ENCODE data around the gene SAMD4A.
"Not testable (repeated sequence)": the region's sequence is repeated elsewhere in the genome, so short reads cannot be mapped to it uniquely, and the experiment has no call there.

Gene SAMD4A

GRCh38 chr14:54785778-54786770 lies 219.1 kb downstream of the SAMD4A start:
- no peak overlapping the region for H3K27ac ChIP-seq
- DNase-seq (ENCODE audit: low read depth, low spot score), result no peak

- no peak overlapping the region for H3K27ac ChIP-seq
- no peak for DNase-seq (ENCODE audit: low read depth, low spot score)
Observed at GRCh38 chr14:54786838-54787237, 219.9 kb downstream of the SAMD4A start.

- H3K27ac ChIP-seq, result no peak overlapping the region
- DNase-seq (ENCODE audit: low read depth, low spot score), result no peak
Observed at GRCh38 chr14:54787261-54787660, 220.3 kb downstream of the SAMD4A start.

GRCh38 chr14:54788701-54789100 lies 221.8 kb downstream of the SAMD4A start:
- no peak for DNase-seq (ENCODE audit: low read depth, low spot score)

GRCh38 chr14:54789166-54789565 lies 222.2 kb downstream of the SAMD4A start:
- DNase-seq (ENCODE audit: low read depth, low spot score), result no peak
- no peak overlapping the region for H3K27ac ChIP-seq

More at GRCh38 chr14:54788701-54789100, 221.8 kb downstream of the SAMD4A start:
- no peak overlapping the region for H3K27ac ChIP-seq

GRCh38 chr14:54789781-54790480 lies 223.0 kb downstream of the SAMD4A start:
- DNase-seq (ENCODE audit: low read depth, low spot score), result no peak
- no peak overlapping the region for H3K27ac ChIP-seq

- H3K27ac ChIP-seq, result no peak overlapping the region
- DNase-seq (ENCODE audit: low read depth, low spot score), result no peak
Observed at GRCh38 chr14:54791001-54791400, 224.1 kb downstream of the SAMD4A start.

GRCh38 chr14:54792288-54792687 lies 225.4 kb downstream of the SAMD4A start:
- no peak for DNase-seq (ENCODE audit: low read depth, low spot score)
- H3K27ac ChIP-seq, result no peak overlapping the region

- no peak overlapping the region for H3K27ac ChIP-seq
- no peak for DNase-seq (ENCODE audit: low read depth, low spot score)
Observed at GRCh38 chr14:54794159-54794558, 227.2 kb downstream of the SAMD4A start.

GRCh38 chr14:54794796-54795195 lies 227.9 kb downstream of the SAMD4A start:
- no peak for DNase-seq (ENCODE audit: low read depth, low spot score)
- H3K27ac ChIP-seq, result no peak overlapping the region

GRCh38 chr14:54796961-54797360 lies 230.0 kb downstream of the SAMD4A start:
- no peak overlapping the region for H3K27ac ChIP-seq
- no peak for DNase-seq (ENCODE audit: low read depth, low spot score)

GRCh38 chr14:54797556-54797955 lies 230.6 kb downstream of the SAMD4A start:
- DNase-seq (ENCODE audit: low read depth, low spot score), result no peak

GRCh38 chr14:54797986-54798385 lies 231.1 kb downstream of the SAMD4A start:
- no peak overlapping the region for H3K27ac ChIP-seq
- no peak for DNase-seq (ENCODE audit: low read depth, low spot score)

More at GRCh38 chr14:54797556-54797955, 230.6 kb downstream of the SAMD4A start:
- no peak overlapping the region for H3K27ac ChIP-seq

- DNase-seq (ENCODE audit: low read depth, low spot score), result no peak
Observed at GRCh38 chr14:54798465-54799124, 231.7 kb downstream of the SAMD4A start.

GRCh38 chr14:54801482-54801881 lies 234.6 kb downstream of the SAMD4A start:
- DNase-seq (ENCODE audit: low read depth, low spot score); H3K27ac ChIP-seq: not testable (repeated sequence)

More at GRCh38 chr14:54798465-54799124, 231.7 kb downstream of the SAMD4A start:
- no peak overlapping the region for H3K27ac ChIP-seq

GRCh38 chr14:54803396-54803795 lies 236.5 kb downstream of the SAMD4A start:
- DNase-seq (ENCODE audit: low read depth, low spot score), result no peak
- no peak overlapping the region for H3K27ac ChIP-seq

GRCh38 chr14:54803926-54804537 lies 237.1 kb downstream of the SAMD4A start:
- no peak overlapping the region for H3K27ac ChIP-seq
- no peak for DNase-seq (ENCODE audit: low read depth, low spot score)

- H3K27ac ChIP-seq, result no peak overlapping the region
- peak; percentile 10 for DNase-seq (ENCODE audit: low read depth, low spot score)
Observed at GRCh38 chr14:54804538-54805041, 237.7 kb downstream of the SAMD4A start.

GRCh38 chr14:54805070-54805444 lies 238.1 kb downstream of the SAMD4A start:
- no peak overlapping the region for H3K27ac ChIP-seq
- DNase-seq (ENCODE audit: low read depth, low spot score), result no peak
